Ishikawa (cell line): ENCODE results near the gene ACYP2.

Experiments
- CEBPB ChIP-seq: IDR thresholded peaks from 2 replicates; pipeline ENCODE4 v1.6.1; 2012
- CREB1 ChIP-seq: IDR thresholded peaks from 2 replicates; pipeline ENCODE4 v1.6.1; 2012; ENCODE audit warnings: low read depth
- EGR1 ChIP-seq: IDR thresholded peaks from 2 replicates; pipeline ENCODE4 v1.6.1; 2012
- EP300 ChIP-seq: IDR thresholded peaks from 2 replicates; pipeline ENCODE4 v1.6.1; 2012; ENCODE audit warnings: borderline replicate concordance
- FOXM1 ChIP-seq: IDR thresholded peaks from 2 replicates; pipeline ENCODE4 v1.6.1; 2012; ENCODE audit warnings: low read depth, borderline replicate concordance
- MAX ChIP-seq: IDR thresholded peaks from 2 replicates; pipeline ENCODE4 v1.6.1; 2012
- NFIC ChIP-seq: IDR thresholded peaks from 2 replicates; pipeline ENCODE4 v1.6.1; 2012
- RAD21 ChIP-seq: IDR thresholded peaks from 2 replicates; pipeline ENCODE4 v1.6.1; 2012; ENCODE audit warnings: low read depth
- TAF1 ChIP-seq: IDR thresholded peaks from 2 replicates; pipeline ENCODE4 v1.6.1; 2012; ENCODE audit warnings: low read depth, mild to moderate bottlenecking
- TCF12 ChIP-seq: IDR thresholded peaks from 2 replicates; pipeline ENCODE4 v1.6.1; 2012; ENCODE audit warnings: low read depth
- TEAD4 ChIP-seq: IDR thresholded peaks from 2 replicates; pipeline ENCODE4 v1.6.1; 2012
- USF1 ChIP-seq: IDR thresholded peaks from 2 replicates; pipeline ENCODE4 v1.6.1; 2012
- YY1 ChIP-seq: IDR thresholded peaks from 2 replicates; pipeline ENCODE4 v1.6.1; 2012; ENCODE audit warnings: low read depth
- ZBTB7A ChIP-seq: IDR thresholded peaks from 2 replicates; pipeline ENCODE4 v1.6.1; 2012; ENCODE audit warnings: low read depth
- TF ChIP-seq, protein P1 (sequence below): IDR thresholded peaks from 2 replicates; pipeline ENCODE4 v1.6.1; 2012; ENCODE audit warnings: low read depth, mild to moderate bottlenecking

ACYP2 gene

GRCh38 chr2:54099829-54100585 is 15.4 kb upstream of the ACYP2 start:
- TF ChIP-seq ZBTB7A (no peak), MAX (no peak), TCF12 (no peak), RAD21 (no peak), YY1 (no peak), USF1 (no peak), NFIC (no peak), CEBPB (no peak), CREB1 (no peak), EP300 (no peak), TEAD4 (no peak), TAF1 (no peak), EGR1 (no peak), FOXM1 (no peak)
- TF ChIP-seq, protein P1, sequence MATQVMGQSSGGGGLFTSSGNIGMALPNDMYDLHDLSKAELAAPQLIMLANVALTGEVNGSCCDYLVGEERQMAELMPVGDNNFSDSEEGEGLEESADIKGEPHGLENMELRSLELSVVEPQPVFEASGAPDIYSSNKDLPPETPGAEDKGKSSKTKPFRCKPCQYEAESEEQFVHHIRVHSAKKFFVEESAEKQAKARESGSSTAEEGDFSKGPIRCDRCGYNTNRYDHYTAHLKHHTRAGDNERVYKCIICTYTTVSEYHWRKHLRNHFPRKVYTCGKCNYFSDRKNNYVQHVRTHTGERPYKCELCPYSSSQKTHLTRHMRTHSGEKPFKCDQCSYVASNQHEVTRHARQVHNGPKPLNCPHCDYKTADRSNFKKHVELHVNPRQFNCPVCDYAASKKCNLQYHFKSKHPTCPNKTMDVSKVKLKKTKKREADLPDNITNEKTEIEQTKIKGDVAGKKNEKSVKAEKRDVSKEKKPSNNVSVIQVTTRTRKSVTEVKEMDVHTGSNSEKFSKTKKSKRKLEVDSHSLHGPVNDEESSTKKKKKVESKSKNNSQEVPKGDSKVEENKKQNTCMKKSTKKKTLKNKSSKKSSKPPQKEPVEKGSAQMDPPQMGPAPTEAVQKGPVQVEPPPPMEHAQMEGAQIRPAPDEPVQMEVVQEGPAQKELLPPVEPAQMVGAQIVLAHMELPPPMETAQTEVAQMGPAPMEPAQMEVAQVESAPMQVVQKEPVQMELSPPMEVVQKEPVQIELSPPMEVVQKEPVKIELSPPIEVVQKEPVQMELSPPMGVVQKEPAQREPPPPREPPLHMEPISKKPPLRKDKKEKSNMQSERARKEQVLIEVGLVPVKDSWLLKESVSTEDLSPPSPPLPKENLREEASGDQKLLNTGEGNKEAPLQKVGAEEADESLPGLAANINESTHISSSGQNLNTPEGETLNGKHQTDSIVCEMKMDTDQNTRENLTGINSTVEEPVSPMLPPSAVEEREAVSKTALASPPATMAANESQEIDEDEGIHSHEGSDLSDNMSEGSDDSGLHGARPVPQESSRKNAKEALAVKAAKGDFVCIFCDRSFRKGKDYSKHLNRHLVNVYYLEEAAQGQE = no peak

DNA sequence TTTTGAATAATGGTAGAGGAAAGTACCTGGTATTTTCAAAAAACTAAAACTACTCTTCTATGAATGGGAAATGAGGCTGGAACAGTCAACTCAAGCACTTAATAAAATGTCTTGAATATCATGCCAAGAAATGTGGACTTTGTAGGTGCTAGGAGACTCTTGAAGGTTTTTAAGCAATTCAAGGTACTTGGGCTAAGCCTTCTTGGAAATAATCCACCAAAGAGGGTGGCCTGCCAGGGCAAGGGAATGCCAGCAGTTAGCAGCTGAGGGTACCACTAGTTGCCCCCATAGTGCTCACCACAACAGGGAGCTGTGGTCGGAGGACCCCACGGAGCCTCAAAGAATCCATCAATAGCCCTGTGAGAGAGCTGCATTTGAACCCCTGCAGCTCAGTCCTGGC is 14.6 kb upstream of the ACYP2 start:
- TF ChIP-seq RAD21 (no peak), FOXM1 (no peak)

DNA sequence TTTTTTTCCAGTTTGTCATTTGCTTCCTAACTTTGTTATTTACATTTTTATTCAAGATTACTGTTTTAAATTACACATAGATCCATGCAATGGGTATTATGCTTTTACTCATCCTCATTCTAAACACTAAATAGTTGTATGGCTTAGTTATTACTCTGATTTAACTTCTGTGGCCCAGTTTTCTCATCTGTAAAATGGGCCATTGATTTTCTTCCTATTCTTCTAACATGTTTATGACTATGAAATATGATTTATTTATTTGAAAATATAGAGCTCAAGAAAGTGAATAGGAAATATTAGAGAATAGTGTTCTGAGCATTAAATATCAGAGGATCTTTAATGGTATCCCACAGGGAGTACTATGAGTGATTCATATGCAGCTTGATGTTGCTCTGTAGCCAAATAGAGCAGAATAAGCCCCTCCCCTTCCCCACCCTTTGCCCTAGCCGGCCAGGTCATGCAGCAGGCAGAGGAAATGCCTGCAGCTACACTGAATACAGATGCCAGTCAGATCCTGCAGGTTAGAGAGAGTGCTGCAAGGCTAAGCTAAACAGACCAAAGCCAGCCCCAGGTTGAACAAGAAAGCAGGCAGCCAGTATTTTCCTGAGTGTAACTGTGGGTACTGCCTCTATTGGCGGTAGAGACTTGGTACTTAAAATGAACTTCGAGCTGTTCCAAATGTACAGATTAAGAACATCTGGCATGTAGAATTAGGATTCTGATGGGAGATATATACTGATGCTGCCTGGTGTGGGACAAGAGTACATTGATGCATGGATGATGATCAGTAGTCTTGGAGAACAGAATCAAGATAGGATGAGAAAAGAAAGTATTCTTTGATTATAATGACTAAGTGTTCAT is 11.7 kb upstream of the ACYP2 start:
- TF ChIP-seq RAD21 (0 out of 2 replicates have a peak, but pooled peaks have one; percentile 4), NFIC (no peak)

- TF ChIP-seq YY1 = no peak
- peak; percentile 71 for TF ChIP-seq RAD21
- TF ChIP-seq USF1 = no peak
- no peak for TF ChIP-seq CREB1
These were observed 8.6 kb upstream of the ACYP2 start for GRCh38 chr2:54106631-54107454.

DNA sequence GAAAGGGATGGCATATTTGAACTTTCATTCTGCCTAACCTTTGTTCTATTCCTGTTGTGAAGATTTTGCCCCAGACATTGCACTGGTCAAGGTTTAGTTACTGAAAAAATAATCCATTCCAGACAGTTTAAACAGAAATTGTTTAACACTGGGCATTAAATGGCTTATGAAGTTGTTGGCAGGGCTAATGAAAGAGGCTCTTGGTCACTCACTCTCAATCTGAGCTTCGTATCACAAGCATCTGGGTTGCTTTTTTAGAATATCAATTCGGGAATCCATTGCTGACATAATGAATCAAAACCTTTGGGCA is 8.0 kb upstream of the ACYP2 start:
- TF ChIP-seq RAD21 = no peak
- TF ChIP-seq EP300 = no peak
- no peak for TF ChIP-seq FOXM1
- TF ChIP-seq, protein P1 = no peak
- no peak for TF ChIP-seq CEBPB
- no peak for TF ChIP-seq EGR1
- TF ChIP-seq TEAD4 = no peak
- no peak for TF ChIP-seq NFIC
- TF ChIP-seq CREB1 = no peak
- TF ChIP-seq ZBTB7A = no peak
- TF ChIP-seq YY1 = no peak
- TF ChIP-seq TAF1 = no peak
- no peak for TF ChIP-seq MAX
- no peak for TF ChIP-seq TCF12
- TF ChIP-seq USF1 = no peak
